SU-DHL-6 (cell line): Measurements from ENCODE around the gene C19orf67.

ENCODE experiments used
- CTCF ChIP-seq: fragments of 200-600 bp; sonication (generic); IDR thresholded peaks from one replicate; pipeline ENCODE4 v1.5.1; 2017; ENCODE audit warnings: antibody characterized with exemption, mild to moderate bottlenecking, low read length, moderate library complexity; ENCODE audit not compliant: insufficient read depth, poor library complexity, severe bottlenecking
- EZH2phosphoT487 ChIP-seq: fragments of 200-600 bp; sonication (generic), shearing (Covaris generic); conservative IDR thresholded peaks from 2 replicates; pipeline ENCODE4 v1.6.1; 2018; ENCODE audit warnings: mild to moderate bottlenecking, antibody characterized with exemption, low read length, moderate library complexity, mixed read lengths

GRCh38 chr19:14056069-14056666, 29.4 kb downstream of the C19orf67 start:
- no peak for TF ChIP-seq CTCF
- TF ChIP-seq EZH2phosphoT487 = no peak
